VCaP (cell line): Measurements from ENCODE around the gene ZNF772.

ENCODE experiments used
- H3K27ac ChIP-seq: fragments of 450-650 bp; 2 replicates; pipeline ENCODE4 v1.5.1; 2017
- CTCF ChIP-seq: fragments of 450-650 bp; conservative IDR thresholded peaks from 2 replicates; pipeline ENCODE4 v1.5.1; 2017; ENCODE audit warnings: mild to moderate bottlenecking, moderate library complexity

Gene ZNF772

DNA sequence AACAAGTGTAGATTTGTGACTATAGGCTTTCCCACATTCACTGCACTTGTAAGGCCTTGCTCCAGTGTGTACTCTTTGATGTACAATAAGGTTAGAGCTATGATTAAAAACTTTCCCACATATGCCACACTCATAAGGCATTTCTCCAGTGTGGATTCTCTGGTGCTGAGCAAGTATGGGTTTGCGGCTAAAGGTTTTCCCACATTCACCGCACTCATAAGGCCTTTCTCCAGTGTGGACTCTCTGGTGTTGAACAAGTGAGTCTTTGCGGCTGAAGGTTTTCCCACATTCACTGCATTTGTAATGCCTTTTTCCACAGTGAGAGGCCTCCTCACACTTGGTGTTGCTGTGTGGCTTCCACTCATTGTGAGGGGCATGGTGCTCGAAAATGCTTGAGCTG lies 3.7 kb downstream of the ZNF772 start:
- TF ChIP-seq CTCF: no peak
- no peak overlapping the region for H3K27ac ChIP-seq

DNA sequence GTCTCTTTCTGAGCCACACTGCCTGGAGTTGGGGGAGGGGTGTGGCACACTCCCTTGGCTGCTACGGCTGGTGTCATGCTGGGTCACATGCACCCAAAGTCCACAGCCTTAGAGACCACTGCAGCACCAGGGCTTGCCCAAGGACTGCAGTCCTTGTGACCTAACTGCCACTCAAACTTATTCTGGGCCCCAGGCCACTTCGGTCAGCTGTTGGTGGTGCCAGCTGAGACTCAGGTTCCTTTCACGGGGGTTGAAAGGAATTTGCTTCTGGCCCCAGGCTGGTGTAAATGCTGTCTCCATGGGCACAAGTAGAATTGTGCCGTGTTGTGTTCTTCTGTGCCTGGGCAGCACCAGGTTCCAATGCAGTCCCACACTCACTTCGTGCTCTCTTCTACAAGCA lies 10.9 kb downstream of the ZNF772 start:
- no peak for TF ChIP-seq CTCF
- H3K27ac ChIP-seq: no peak overlapping the region

DNA sequence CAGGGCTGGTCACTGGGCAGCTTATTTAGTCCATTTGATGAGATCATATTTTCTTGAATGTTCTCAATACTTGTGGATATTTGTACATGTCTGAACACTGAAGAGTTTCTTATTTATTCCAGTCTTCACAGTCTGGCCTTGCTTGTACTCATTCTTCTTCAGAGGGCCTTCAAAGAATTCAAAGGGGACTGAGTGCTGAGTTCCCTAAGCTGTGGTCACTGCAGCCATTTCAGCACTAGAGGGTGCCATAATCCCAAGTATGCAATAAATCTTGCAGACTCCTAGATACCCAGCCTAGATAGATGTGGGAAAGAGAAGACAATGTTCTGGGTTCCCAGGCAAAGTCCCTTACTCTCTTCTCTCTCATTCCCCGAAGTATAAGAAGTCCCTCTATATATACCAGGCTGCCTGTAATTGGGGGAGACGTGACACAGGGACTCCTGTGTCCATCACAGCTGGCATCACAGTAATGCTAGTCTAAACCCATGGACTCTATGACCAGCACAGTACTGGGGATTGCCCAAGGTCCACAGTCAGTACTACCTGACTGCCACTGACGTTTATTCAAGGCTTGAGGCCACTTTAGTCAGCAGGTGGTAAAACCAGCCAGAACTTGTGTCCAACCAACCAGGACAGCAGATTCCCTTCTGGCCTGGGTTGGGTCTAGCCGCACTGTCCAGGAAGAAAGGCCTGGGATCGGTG lies 11.5 kb downstream of the ZNF772 start:
- TF ChIP-seq CTCF: peak; percentile 81

DNA sequence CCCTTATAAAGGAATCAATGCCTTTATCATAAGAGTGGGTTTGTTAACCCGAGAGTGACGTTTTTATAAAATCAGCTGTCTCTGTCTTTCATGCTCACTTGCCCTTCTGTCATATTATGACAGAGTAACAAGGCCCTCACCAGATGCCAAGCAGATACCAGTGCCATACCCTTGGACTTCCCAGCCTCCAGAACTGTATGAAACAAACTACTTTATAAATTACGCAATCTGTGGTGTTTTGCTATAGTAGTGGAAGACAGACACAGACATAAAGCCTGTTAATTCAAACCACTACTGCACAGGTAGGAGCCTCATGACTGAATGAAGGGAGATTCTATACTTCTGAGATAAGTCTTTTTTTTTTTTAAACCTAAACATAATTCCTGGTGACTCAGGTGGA lies 25.1 kb downstream of the ZNF772 start:
- H3K27ac ChIP-seq: no peak overlapping the region
- no peak for TF ChIP-seq CTCF

More for the DNA sequence above, 11.5 kb downstream of the ZNF772 start:
- H3K27ac ChIP-seq: no peak overlapping the region

GRCh38 chr19:57443121-57443696 lies 34.2 kb downstream of the ZNF772 start:
- no peak for TF ChIP-seq CTCF
- no peak overlapping the region for H3K27ac ChIP-seq

GRCh38 chr19:57441979-57442752 lies 35.2 kb downstream of the ZNF772 start:
- H3K27ac ChIP-seq: no peak overlapping the region
- TF ChIP-seq CTCF: no peak

- TF ChIP-seq CTCF: no peak
These were observed 38.4 kb downstream of the ZNF772 start for GRCh38 chr19:57438925-57439324.

More at GRCh38 chr19:57438925-57439324, 38.4 kb downstream of the ZNF772 start:
- no peak overlapping the region for H3K27ac ChIP-seq
